GM12872 (cell line): ENCODE data around the gene TBC1D4.
A peak's percentile ranks its signal among the peaks of the same experiment; 100 is the strongest.

Experiments used
- TF ChIP-seq, protein P1 (sequence below): IDR thresholded peaks from 3 replicates; pipeline ENCODE4 v1.5.1; 2011; ENCODE audit warnings: low read depth, mild to moderate bottlenecking, low read length, moderate library complexity; ENCODE audit not compliant: insufficient read depth

TBC1D4 gene

DNA sequence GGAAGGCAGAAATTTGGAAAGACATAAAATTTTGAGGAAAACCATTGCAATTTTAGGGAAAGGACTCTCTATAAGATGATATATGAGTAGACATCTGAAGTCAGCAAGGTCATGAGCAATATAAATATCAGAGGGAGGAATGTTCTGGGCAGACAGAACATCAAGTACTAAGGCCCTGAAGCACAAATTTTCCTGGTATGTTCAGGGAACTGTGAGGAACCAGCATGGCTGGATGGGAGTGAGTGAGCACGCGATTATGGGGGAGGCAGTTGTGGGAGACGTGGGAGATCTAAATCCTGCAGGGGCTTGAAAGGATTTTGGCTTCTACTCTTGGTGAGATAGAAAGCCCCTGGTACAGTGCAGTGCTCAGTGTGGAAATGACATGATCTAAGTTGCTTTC is 112.0 kb downstream of the TBC1D4 start:
- TF ChIP-seq, protein P1, sequence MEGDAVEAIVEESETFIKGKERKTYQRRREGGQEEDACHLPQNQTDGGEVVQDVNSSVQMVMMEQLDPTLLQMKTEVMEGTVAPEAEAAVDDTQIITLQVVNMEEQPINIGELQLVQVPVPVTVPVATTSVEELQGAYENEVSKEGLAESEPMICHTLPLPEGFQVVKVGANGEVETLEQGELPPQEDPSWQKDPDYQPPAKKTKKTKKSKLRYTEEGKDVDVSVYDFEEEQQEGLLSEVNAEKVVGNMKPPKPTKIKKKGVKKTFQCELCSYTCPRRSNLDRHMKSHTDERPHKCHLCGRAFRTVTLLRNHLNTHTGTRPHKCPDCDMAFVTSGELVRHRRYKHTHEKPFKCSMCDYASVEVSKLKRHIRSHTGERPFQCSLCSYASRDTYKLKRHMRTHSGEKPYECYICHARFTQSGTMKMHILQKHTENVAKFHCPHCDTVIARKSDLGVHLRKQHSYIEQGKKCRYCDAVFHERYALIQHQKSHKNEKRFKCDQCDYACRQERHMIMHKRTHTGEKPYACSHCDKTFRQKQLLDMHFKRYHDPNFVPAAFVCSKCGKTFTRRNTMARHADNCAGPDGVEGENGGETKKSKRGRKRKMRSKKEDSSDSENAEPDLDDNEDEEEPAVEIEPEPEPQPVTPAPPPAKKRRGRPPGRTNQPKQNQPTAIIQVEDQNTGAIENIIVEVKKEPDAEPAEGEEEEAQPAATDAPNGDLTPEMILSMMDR: no peak

DNA sequence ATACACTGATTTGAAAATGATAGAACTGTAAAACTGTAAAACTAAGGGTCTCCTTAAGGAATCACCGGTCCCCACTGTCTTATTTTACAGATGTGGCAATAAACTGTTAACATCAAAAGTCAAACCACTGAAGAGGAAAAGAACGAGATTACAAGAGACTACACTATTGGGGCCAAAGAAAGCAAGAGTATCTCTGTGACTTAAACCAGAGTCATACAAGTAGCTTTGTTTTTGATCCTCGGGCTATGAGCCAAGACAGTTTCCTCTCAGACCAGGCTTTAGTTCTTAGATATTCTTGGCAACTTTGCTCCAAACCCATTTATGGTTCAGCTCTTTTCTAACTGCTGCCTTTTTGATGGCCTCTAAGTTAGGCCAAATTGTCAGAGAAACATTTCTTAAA is 113.8 kb downstream of the TBC1D4 start:
- TF ChIP-seq, protein P1: no peak

DNA sequence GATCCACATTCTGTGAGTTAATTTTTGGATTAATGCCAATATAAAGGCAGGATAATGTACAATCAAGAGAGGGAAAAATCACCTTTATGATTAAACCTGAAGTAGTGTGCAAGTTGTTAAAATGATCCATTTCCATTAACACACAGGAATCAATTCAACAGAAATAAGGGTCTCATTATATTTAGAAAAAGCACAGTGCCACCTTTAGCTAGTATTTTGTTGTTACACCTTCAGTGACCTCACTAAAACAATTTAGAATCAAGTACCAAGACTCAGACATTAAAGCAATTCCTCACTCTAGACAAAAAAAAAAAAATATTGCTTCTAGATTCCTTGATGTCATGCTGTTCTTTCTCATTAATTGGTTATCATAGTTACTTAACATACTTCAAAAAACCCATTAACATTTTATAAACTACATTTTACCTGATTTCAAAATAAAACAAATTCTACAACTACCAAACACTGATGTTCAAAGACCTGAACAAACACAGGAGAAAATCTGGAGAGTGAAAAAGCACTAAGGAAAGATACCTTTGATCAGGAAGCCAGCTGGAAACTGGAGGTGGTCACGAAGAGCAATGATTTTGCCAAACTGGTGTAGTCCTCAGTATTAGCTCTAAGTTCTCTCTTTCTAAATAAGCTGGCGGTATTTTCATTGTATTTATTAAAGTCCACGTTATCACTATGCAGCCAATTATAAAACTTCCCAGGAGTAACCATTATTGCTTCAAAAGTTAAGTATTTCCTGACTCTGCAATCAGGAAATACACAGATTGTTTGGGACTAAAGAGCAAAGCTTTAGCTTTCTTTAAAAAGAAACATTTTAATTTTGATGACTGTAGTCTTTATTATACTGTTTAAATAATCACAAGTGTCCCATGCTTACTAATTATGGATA is 115.3 kb downstream of the TBC1D4 start:
- TF ChIP-seq, protein P1: no peak

DNA sequence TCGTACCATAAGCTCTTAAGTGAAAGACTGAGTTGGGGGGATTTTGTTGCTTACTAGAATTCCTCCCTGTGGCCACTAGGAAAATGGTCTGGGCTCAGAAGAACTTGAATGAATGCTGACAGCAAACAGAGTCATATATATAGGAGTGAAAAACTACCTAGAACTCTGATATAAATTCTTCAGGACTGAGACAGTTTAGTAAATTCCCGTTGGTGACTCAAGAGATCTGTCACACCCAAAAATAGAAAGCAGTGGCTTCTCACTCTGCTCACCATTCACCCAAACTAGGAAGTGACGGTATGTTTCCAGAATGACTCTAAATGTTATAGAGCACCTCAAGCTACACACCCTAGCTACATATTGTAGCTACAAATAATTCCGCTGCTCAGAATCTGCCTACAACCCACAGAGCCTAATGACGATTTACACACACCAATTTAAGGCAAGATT is 116.2 kb downstream of the TBC1D4 start:
- TF ChIP-seq, protein P1: peak; percentile 10; the same call in 2 of the 3 replicates

DNA sequence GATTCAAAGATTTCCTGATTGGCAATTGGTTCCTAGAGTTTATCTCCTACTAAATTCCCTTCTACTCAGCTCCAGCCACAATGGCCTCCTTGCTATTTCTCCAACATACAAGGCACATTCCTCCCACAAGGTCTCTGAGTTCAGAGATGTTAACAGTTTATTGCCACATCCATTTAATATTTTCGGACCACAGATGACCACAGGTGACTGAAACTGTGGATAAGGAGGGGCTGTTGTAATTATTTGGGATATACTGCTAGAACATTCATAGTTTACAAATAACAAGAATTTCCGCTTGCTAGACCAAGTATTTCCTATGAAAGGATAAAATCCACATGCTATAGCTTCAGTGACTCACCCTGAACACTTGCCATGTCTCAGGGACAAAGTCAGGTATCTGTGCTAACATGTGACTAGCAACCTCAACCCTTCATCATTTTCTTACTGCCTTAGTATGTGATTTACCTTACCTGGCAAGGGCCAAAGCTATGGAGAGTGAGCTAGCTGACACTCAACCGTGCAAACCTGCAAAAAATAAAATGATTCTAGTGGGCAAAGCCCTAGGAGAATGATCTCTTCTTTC is 117.7 kb downstream of the TBC1D4 start:
- TF ChIP-seq, protein P1: no peak

DNA sequence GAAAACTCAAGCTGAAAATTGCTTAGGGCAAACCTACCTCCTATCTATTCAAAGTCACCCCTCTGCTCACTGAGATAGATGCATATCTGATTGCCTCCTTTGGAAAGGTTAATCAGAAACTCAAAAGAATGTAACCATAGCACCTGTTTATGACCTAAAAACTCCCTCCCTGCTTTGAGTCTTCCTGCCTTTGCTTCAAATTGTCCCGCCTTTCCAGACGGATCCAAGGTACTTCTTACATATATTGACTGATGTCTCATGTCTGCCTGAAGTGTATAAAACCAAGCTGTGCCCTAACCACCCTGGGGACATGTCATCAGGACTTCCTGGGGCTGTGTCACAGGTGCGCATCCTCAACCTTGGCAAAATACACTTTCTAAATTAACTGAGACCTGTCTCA is 118.6 kb downstream of the TBC1D4 start:
- TF ChIP-seq, protein P1: no peak

DNA sequence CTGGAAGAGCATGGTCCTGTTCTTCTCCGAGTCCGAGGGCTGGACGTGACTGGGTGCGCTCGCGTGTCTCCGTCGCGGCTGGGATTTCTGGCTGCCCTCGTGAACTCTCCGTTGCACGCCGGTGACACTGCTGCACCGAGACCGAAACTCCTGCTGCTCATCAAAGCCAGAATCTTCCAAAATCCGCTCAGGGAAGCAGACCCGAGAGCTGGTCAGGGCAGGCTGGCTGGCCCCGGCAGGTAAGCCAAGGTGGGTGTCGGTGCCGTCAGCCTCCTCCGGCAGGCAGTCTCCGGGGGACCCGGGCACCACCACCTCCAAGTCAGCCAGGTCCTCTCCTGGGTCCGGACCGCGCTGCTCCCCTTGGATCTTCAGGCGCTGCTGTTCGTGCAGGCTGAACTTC is 119.9 kb downstream of the TBC1D4 start:
- TF ChIP-seq, protein P1: no peak
